ENCODE results near the gene CRACR2B.

DNA sequence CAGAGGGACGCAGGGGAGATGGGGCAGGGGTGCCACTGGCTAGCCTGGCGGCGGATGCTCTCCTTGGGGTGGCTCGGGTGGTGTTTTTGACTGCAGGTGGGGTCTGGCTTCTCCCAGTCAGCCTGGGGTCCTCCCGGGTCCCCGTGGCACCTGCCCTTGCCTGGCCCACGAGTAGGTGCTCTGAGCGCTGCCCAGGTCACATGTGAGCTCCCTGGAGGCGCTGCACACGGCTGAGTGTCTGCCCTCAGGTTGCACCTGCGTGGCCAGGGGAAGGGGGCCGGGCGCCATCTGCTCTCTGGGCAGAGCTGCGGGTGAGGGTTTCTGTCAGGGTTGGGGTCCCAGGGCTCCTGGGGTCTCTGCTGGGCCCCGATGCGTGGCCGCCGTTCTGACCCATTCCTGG is 20.2 kb downstream of the CRACR2B start:
- TF ChIP-seq, protein P1, sequence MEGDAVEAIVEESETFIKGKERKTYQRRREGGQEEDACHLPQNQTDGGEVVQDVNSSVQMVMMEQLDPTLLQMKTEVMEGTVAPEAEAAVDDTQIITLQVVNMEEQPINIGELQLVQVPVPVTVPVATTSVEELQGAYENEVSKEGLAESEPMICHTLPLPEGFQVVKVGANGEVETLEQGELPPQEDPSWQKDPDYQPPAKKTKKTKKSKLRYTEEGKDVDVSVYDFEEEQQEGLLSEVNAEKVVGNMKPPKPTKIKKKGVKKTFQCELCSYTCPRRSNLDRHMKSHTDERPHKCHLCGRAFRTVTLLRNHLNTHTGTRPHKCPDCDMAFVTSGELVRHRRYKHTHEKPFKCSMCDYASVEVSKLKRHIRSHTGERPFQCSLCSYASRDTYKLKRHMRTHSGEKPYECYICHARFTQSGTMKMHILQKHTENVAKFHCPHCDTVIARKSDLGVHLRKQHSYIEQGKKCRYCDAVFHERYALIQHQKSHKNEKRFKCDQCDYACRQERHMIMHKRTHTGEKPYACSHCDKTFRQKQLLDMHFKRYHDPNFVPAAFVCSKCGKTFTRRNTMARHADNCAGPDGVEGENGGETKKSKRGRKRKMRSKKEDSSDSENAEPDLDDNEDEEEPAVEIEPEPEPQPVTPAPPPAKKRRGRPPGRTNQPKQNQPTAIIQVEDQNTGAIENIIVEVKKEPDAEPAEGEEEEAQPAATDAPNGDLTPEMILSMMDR (IDR thresholded peaks at IDR 0.05; ENCODE audit: insufficient read depth, low read length, poor library complexity, severe bottlenecking) = no peak
- TF ChIP-seq EZH2phosphoT487 (conservative IDR thresholded peaks at IDR 0.05; ENCODE audit: low read length) = no peak
